HG03196 (cell line): ENCODE measurements around the gene LINGO4.

Experiments used
- ATAC-seq: cut with Tn5 transposase; IDR thresholded peaks from one replicate; pipeline ENCODE4 v1.9.1; 2021; ENCODE audit not compliant: unreplicated experiment

LINGO4 gene

GRCh38 chr1:151805066-151805820, at the start of gene LINGO4:
Gene LINGO4, minus strand, starts transcription at chr1:151805419. Its CDS starts 2,715 bp downstream, at chr1:151802704.
- ATAC-seq, result no peak

DNA sequence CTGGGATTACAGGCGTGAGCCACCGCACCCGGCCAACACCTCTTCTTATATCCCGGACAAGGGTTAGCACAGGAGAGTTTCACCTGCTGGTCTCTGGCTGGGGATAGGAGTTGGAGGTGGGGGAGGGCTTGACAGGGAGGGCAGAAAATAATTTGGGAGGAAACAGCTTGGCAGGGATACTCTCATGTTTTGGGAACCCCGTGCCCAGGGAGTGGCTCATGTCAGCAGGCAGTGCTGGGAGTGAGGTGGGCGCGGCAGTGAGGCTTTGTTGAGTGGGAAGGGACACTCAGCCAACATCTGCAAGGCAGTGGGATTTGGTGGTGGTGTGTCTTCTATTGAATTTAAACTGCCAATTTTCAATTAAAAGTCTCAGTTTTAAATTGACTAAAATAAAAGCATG, 49.4 kb upstream of the LINGO4 start:
- ATAC-seq, result no peak

GRCh38 chr1:151853411-151853943, 48.3 kb upstream of the LINGO4 start, which contains the start of gene THEM5:
Gene THEM5, minus strand, starts transcription at chr1:151853712. Its CDS starts 147 bp downstream, at chr1:151853565.
- ATAC-seq, result no peak

DNA sequence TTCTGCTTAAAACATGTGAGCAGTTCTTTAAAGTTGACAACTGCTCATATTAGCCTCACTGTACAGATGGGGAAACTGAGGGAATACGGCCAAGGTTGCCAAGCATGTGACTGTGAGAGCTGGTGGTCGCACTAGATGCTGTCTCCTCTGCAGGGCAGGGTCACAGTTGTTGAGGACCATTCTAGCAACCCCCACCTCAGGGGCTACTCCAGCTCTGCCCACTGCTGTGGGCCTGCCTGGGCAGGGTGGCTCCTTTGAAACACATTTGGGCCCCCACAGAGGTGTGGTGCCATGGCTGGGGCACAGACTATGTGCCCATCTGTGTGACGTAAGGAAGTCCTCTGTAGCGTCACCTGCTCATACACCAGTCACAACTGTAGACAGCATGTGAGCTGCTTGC, 47.5 kb upstream of the LINGO4 start:
- ATAC-seq, result no peak

DNA sequence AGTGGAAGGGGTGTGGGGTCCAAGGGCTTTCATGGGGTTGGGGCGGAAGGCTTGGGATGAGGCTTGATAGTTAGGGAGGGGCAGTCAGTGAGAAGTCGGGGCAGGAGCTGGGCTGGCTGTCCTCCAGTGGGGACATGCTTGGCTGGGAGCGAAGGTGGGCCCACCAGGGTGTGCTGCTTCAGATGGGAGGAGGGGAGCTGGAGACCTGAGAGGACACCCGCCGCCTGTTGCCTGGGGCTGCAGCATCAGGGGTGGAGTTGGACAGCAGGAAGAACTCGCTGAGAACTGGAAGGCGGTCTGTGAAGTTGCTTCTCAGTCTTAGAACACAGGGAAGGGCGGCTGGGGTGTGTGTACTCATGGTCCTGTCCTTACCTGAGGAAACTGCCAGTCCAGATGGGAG, 46.7 kb upstream of the LINGO4 start:
- no peak for ATAC-seq

GRCh38 chr1:151849871-151850270, 44.7 kb upstream of the LINGO4 start:
- ATAC-seq, result no peak

DNA sequence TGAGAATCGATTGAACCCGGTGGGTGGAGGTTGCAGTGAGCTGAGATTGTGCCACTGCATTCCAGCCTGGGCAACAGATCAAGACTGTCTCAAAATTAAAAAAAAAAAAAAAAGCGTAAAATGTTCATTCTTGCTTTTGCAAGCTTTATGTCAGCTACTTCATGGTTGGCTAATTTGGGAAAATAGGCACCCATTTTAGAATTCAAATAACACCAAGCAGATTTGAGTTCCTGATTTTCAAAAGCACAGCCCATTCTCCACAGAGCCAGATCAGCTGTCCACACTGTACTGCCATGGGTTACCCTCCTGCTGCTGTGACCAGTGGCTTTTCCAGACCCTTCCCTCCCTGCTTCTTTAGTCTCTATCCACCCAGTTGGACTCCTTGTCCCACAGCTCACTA, 43.9 kb upstream of the LINGO4 start:
- ATAC-seq, result no peak

DNA sequence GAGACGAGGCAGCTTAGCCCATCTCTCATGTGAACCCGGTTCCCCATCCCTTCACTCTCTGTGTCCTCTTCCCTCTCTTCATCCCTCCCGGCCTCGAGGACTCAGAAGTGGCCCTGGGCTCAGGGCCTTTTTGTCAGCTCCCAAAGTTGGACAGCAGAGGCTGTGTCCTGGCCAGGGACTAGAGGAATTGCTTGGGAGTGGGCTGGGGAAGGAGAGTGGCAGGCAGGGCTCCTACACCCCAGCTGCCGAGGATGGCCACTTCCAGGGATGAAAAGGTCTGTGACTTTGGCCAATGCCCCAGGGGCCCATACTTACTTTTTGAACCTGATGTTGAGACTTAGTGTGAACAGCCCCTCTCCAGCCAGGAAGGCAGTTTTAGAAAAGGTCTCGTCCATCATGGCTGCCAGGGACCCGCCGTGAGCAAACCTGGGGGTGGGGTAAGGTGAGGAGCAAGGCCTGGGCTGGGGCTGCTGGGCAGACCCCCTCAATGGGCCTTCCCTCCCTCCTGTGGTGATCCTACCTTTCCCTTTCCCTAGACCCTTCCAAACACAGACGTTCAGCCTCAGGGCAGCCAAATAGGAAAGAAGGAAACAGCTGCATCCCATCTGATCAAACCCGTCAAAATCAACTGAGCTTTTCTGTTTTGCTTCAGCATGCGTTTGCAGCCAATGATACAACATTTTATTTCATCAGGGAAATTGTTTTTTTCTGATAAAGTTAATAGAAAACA, 42.8 kb upstream of the LINGO4 start:
- no peak for ATAC-seq

DNA sequence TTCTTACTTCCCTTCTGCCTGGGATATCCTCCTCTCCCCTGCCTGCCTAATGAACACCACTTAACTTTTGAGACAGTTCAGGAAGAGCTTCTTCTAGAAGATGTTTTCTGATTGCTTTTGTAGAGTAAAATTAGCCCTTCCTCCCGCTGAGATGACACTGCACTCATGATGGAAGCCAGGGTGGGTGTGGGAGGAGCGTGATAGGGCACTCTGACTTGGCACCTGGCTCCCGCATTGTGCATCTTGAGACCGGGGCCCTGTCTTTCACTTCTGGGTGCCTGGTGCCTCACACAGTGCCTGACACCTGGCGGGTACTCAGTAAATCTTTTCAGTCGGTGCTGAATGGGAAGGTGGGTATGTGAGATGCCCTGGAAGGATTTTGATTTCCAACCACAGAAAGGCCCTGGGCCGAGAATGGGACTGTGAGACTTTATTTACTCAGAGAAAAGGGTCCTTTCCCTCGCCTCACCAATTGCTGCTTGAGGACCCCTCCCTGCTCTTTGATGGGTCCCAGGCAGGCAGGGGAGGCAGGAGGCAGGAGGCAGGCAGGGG, 41.5 kb upstream of the LINGO4 start:
- no peak for ATAC-seq

- no peak for ATAC-seq
Observed at GRCh38 chr1:151846062-151846568, 40.9 kb upstream of the LINGO4 start.

GRCh38 chr1:151843398-151843797, 38.2 kb upstream of the LINGO4 start:
- ATAC-seq, result no peak

DNA sequence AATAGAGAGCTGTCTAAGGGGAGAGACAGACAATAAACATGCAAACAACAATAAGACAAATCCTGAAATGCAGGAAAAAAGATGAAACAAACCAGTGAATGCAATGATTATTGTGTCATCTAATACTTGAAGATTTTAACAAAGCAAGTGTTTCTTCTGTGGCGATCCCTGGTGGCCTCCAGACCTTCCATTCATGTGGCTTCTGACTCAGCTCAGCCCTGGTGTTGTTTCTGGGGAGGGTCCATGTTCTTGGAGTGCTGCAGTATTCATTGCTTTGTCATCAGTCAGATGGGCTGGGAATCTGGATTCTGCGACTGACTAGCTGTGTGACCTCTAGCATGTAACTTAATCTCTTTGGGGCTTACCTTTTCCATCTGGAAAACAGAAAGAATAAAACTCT, 35.9 kb upstream of the LINGO4 start:
- no peak for ATAC-seq

DNA sequence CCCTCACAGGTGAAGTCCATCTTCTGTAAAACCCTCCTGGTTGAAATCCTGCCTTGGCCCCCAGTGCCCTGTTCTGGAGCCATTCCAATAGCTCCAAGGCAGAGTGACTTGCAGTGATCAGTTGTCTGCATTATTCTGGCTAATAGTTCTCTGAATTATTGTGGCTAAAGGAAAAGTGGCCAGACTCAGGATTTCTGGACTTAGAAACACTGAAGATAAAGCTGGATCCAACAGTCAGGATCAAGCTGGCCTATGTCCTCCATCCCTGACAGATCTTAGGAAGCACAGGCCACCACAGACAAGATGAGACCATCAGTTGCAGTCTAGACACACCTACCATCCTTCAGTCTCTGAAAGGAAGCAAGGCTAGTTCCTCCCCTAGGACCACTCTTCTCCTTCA, 35.2 kb upstream of the LINGO4 start:
- no peak for ATAC-seq

GRCh38 chr1:151839457-151840403, 34.5 kb upstream of the LINGO4 start, which contains the start of gene C2CD4D:
Gene C2CD4D, minus strand, starts transcription at chr1:151839820. Its CDS starts 831 bp downstream, at chr1:151838989.
- ATAC-seq, result no peak

GRCh38 chr1:151839082-151839412, 33.8 kb upstream of the LINGO4 start:
- ATAC-seq, result no peak

- ATAC-seq, result no peak
Observed at GRCh38 chr1:151838222-151839081, 33.2 kb upstream of the LINGO4 start.

- ATAC-seq, result no peak
Observed at GRCh38 chr1:151837884-151838221, 32.6 kb upstream of the LINGO4 start.

- no peak for ATAC-seq
Observed at GRCh38 chr1:151837197-151837596, 32.0 kb upstream of the LINGO4 start.

DNA sequence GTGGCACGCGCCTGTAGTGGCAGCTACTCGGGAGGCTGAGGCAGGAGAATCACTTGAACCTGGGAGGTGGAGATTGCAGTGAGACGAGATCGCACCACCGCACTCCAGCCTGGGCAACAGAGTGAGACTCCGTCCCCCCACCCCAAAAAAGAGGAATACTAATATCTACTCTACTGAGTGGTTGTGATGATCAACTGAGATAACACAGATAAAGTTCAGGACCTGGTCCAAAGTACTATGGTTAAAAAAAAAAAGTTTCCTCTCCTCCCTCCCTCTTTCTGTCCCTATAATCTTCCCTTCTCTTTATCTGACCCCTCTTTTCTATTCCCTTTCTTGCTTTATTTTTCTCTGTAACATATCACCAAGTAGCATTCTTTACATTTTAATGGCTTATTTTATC, 30.4 kb upstream of the LINGO4 start:
- ATAC-seq, result no peak

DNA sequence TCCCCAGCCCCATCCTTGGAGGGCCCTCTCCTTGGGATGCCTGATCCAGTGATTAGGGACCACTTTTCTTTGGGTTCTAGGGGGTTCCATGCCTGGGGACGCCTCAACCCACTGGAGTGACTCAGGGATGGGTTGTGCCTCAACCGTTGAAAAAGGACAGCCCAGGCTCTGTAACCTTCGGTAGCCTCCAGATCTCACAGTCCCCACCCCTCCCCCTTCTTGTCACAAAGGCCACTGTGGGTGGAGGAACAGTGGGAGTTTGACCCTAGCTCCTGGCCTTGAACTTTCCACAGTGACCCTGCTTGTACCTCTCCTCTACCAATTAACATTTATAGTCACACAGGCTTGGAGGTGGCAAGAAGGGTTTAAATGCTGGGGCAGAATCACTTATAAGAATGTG, 29.0 kb upstream of the LINGO4 start:
- ATAC-seq, result no peak
